HG03196 (cell line): ENCODE measurements around the gene LIMS2.

ENCODE experiments used
- ATAC-seq: cut with Tn5 transposase; IDR thresholded peaks from one replicate; pipeline ENCODE4 v1.9.1; 2021; ENCODE audit not compliant: unreplicated experiment

LIMS2 gene

DNA sequence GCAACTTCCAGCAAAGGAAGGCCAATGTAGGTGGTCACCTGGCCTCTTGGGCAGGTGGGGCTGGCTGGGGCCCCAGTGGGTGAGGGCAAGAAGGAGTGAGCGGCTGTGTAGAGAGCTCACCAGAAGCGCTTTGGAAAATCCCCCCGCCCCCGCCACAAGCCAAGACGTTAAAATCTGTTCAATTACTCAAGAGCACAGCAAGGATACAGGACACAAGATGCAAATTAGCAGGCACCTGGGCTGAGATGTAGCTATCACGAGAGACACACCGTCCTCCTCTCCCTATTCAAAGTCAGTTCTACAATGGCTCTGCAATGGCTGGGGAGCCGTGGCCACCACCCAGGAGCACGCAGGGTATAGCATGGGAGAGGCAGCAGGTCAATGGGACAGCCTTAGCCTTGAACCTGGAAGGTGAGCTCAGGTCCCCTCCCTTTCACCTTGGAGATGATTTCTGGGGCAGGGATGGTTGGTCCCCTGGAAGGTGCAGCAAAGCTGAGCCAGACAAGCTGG, 67.9 kb downstream of the LIMS2 start:
- no peak for ATAC-seq

GRCh38 chr2:127606625-127607398, 68.5 kb downstream of the LIMS2 start:
- ATAC-seq: no peak

DNA sequence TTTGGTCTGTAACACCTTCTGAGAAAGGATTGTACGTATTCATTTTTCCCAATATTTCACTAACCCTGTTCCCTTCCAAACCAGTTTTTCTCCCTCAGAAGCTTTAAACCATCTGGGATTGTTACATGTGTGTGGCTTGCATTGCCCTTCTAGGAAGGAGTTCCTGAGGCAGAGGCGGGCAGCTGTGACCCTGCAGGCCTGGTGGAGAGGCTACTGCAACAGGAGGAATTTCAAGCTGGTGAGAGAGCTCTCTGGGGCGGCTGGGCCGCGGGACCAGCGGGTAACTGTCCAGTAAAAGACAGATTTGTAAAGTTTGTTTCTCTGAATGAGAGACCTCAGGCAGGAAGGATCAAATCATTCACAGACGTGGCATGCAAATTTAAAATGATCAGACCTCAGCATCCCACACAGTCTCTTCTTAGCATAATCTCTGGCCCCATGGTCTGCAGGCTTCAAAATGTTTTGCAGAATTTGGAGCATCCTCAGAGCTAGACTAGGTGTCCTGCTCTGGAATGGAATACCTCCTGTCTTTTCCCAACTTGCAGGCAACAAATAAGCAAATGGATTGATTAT, 69.6 kb downstream of the LIMS2 start:
- no peak for ATAC-seq

DNA sequence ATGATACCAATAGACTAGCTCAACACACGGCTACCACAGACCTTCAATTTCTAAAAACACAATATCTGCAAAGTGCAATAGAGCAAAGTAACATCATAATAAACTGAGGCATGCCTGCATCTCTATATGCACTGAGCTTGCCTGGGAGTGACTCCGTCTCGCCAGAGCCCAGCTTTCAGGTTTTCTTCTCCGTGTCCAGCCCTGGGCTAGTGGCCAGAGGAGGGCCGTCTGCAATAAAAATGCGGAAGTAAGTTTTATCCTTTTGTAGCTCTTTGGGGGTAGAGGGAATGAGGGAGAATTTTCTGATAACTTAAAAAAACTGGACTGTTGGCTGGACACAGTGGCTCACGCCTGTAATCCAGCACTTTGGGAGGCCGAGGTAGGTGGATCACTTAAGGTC, 70.3 kb downstream of the LIMS2 start:
- ATAC-seq: no peak

DNA sequence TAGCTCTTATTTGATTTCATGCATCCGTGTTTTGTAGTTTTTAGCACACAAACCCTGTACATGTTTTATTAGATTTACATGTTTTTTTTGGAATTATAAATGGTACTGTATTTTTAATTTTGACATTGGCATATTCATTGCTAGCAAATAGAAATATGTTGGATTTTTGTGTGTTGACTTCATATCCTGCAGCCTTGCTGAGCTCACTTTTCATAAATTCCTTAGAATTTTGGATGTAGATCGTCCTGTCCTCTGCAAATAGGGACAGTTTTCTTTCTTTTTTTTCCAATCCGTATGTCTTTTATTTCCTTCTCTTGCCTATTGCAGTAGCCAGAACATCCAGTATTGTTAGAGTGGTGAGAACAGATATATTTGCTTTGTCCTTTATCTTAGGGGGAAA, 76.1 kb downstream of the LIMS2 start:
- ATAC-seq: no peak

DNA sequence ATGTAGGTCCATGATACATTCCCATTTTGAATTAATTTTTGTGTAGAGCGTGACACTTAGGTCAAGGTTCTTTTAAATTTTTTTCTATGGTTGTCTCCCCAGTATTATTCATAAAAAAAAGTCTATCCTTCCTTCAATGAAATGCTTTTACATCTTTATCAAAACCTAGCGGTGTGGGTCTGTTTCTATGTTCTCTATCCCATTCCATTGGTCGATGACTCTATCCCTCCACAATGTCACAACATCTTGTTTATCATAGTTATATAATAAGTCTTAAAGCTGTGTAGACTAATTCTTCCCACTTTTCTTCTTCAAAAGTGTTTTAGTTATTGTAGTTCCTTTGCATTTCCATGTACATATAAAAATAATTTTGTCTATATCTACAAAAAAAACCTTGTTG, 76.6 kb downstream of the LIMS2 start:
- no peak for ATAC-seq

- no peak for ATAC-seq
These were observed 77.3 kb downstream of the LIMS2 start for GRCh38 chr2:127597984-127598380.

DNA sequence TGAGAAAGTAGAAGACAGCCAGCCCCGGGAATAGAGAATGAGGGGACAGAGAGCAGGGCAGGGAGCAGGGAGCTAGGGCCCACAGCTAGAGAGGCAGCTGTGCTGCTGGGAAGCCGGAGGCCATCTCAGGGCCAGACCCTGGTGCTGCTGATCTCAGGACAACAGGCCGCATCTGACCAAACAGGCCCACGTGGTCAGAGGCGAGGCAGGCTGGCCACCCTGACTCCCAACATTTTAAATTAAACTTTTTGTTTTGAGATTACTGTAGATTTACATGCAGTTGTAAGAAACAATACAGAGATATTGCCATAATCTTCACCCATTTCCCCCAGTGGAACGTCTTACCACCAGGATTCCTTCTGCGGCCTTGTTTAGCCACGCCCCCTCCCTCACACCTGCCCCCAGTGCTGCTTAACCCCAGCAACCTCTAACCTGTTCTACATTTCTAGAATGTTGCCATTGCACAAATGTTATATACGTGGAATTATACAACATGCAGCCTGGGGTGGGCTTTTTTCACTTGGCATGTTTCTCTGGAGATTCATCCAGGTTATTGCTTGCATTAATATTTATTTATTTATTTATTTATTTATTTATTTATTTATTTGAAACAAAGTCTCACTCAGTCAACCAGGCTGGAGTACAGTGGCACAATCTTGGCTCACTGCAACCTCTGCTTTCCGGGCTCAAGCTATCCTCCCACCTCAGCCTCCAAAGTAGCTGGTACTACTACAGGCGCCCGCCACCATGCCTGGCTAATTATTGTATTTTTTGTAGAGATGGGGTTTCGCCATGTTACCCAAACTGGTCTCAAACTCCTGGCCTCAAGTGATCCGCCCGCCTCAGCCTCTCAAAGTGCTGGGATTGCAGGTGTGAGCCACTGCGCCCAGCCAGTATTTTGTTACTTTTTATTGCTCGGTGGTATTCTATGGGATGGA, 78.0 kb downstream of the LIMS2 start:
- no peak for ATAC-seq

DNA sequence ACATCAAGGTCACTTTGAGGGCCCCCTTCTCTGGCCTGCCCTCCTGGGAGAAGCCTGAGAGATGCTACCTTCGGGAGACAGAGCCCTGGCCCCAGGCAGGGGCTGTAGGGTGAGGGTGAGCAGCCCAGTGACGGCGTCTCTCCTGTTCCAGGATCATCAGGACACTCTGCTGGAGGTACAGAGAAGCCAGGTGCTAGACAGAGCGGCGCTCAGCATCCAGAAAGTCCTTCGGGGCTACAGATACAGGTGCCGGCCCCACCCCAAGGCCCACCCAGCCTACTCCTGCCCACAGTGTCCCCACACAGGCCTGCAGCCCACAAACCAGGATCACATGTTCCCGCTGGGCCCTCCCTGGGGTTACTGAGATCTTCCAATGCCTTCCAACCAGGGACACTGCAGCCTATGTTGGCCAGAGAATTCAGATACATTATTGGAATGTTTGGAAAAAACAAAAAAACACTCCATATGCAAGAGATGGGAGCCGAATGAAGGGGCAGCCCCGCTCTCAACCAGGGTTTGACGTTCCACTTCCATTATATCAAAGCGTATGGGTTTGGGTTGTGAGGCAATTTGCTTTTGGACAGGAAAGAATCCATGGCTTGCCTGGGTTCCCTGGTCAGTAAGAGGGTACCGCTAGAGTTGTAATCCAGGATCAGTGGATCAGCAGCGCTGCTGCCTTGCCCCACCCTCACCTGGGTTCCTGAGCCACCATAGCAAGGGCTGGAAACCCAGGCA, 78.9 kb downstream of the LIMS2 start:
- ATAC-seq: no peak

- ATAC-seq: no peak
These were observed 81.2 kb downstream of the LIMS2 start for GRCh38 chr2:127594116-127594591.

DNA sequence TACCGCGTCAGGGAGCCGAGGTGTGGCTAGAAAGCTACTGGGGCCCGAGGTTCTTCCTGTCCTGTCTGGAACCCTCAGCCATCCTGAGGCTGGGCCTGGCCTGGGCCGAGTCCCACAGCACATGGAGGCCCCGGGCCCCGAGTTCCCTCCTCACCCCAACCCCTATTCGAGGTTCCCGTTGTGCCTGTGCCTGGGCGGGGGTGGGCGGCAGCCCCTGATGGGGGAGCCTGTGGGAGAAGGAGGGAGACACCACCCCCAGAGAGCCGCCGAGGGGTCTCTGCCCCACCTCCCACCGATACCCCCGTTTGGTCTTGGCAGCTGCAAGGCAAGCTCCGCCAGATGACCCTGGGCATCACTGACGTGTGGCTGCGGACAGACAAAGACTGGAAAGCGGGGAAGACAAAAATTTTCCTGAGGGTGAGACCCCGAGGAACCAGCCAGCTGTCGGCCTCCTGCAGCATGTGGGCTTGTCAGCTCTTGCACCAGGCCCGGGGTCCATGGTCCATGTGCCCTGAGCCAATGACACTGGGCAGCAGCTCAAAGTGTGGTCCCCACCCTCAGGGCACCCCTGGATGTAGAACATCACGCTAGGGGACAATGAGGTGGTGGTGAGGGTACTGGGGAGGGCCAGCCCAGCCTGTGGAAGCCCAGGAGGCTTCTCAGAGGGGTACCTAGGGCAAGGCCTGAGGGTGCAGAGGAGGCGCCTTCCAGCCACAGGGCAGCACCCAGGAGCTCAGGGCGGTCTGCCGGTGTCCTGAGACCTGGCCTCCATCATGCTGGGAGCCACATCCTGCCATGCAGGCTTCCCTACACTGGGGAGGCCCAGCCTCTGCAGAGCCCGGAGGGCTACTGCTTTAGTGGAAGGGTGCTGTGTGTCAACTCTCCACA, 81.9 kb downstream of the LIMS2 start:
- no peak for ATAC-seq

DNA sequence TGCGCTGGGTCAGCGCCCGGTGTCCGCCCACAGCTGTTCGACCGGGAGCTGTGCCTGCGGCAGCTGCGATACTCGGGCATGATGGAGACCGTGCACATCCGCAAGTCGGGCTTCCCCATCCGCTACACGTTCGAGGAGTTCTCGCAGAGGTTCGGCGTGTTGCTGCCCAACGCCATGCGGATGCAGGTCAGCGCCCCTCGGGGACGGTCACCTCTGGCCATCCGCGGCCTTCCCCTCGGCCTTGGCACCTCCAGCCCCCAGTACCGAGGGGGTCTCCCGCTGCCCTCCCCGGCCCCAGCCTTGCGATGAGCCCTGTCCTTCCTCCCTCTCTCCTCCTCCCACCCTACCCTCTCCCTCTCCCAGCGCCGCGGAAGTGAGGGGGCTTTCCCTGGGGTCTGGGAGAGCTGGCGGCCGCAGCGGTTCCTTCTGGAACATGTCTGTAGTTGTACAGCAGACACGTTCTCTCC, 82.5 kb downstream of the LIMS2 start:
- no peak for ATAC-seq

DNA sequence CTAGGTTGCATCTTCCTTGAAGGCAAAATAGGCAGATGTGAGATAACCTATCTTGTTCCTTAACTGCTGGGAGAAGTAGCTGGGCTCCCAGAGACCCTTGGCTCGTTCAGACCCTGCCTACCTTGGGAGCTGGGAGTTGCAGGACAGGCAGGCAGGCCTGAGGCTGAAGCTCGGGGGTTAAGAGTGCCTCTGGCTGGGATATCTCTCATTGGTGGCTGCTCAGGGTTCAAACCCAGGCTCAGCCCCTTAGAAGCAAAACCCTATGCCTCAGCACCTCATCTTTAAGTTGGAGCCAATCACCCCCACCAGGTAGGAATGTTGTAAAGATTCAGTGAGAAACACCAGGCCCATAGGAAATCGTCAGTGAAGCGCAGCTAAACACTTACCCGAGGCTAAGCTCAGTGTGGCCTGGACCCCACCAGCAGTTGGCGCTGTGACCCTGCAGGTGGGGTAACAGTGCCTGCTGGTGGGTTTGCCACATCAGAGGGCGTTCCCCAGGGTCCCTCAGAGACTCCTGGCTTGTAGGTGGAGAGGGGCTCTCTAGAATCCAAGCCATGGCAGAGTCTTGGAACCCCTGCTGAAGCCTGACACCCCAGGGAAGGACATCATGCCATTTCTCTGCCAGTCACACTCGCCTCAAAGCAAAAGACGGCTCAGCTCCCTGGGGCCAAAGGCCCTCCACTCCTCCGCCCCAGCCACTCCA, 84.0 kb downstream of the LIMS2 start:
- ATAC-seq: no peak

DNA sequence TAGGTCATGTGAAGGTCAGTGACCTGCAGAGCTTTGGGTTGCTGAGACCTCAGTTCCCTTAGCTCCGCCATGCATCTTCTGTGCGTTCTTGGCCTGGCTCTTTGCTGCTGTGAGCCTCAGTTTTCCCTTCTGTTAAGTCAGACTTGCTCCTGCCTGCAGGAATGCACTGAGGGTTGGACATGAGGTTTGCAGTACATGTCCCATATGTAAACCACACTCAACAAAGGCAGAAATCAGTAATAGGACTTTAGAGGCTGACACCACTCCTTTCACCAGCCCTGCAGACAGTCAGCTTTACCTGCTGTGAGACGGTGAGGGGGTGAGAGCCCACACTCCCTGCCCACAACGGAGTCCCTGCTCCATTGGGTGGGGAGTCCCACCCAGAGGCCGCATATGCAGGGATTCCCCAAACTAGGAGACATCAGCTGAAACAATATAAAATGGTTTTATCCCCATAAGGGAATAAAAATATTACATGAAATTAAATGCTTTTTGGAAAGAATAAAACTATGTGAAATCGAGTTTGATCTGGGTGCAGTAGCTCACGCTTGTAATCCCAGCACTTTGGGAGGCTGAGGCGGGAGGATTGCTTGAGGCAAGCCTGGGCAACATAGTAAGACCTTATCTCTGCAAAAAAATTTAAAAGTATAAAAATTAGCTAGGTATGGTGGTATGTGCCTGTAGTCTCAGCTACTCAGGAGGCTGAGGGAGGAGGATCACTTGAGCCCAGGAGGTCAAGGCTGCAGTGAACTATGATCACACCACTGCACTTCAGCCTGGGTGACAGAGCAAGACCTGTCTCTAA, 84.7 kb downstream of the LIMS2 start:
- no peak for ATAC-seq

GRCh38 chr2:127589841-127590240, 85.5 kb downstream of the LIMS2 start:
- no peak for ATAC-seq

DNA sequence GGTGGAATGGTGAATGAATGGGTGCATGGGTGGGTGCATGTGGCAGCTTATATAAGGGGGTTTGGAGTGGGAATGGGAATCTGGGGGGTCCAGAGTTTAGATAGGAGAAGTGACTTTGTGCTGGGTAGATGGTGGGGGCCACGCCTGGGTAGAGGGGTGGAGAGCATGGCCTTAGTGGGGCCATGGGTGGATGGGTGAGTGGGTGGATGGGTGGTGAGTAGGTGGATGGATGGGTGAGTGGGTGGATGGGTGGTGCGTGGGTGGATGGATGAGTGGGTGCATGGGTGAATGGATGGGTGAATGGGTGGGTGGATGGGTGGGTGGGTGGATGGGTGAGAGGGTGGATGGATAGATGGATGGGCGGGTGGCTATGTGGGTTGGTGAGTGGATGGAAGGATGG, 86.0 kb downstream of the LIMS2 start:
- no peak for ATAC-seq
